Measurements from ENCODE around the gene TMEM259. TPM values are rescaled to one million over a fixed set of nuclear protein-coding genes. Genes with fewer than 3 reads are reported as not detected.

Gene TMEM259
- total RNA-seq (10 to 100 TPM; 65.9 to 99.1 (median 83.7) TPM), polyA plus RNA-seq (100 to 1,000 TPM; 385 to 448 TPM)

DNA sequence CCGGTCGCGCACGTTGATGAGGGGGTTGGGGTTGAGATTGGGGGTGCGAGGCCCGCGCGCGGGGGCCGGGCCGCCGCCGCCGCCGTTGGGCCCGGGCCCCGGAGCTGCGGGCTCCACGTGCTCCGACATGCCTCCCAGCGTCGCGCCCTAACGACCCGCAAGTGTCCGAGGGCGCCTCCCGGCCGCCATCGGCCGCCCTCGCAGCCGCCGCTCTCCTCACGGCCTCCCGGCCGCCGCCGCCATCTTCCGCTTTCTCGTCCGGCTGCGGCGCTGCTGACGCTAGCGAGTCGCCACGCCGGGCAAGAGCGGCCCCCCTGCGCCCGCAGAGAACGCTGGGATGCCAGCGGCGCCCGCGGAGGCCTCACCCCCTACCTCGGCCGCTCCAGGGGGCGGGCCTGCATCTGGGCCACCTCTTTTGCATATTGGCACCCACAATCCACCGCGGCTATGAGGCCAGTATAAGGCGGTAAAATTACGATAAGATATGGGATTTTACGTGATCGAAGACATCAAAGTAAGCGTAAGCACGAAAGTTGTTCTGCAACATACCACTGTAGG lies at the start of gene TMEM259:
TMEM259 (minus strand) TSS at position 256 of the 558 bp plus-strand sequence; CDS start at position 129, 127 bp downstream.
- TF ChIP-seq CTCF (IDR thresholded peaks at IDR 0.05): no peak
- Histone ChIP-seq H3K4me3 (peak within 1 kb of the TSS; percentile 64 to 81 (median 78)), H3K36me3 (no peaks in the 10 kb centered on the region), H3K9me3 (no peaks in the 10 kb centered on the region), H3K4me1 (peaks cover 26 to 38% (median 34%) of the 10 kb centered on the region in 3 donors), H3K27ac (peak within 1 kb of the TSS; percentile 76 to 93 (median 88)), H3K27me3 (no peaks in the 10 kb centered on the region)
- intact Hi-C loops (cut with DNase I): no loop called here
- DNase-seq (peak; percentile 96 to 99 (median 98)), FAIRE-seq (no peak), ATAC-seq (peak; percentile 86 to 94 (median 90))
- WGBS, 2 donors: 0 to 1% methylated on average over 41 to 68 of the region's 68 CpGs

GRCh38 chr19:1070576-1070930 lies 49.6 kb upstream of the TMEM259 start:
- H3K27ac ChIP-seq: no peak overlapping the region
- ATAC-seq: no peak
- H3K4me1 ChIP-seq: peaks cover 0 to 12% (median 9%) of the 10 kb centered on the region in 3 donors

GRCh38 chr19:1069009-1069779 lies 48.3 kb upstream of the TMEM259 start:
- H3K4me1 ChIP-seq: peaks cover 0 to 10% (median 9%) of the 10 kb centered on the region in 3 donors
- H3K4me3 ChIP-seq: peak overlapping the region in 1 of 4 donors; percentile 55
- no peak for TF ChIP-seq CTCF (IDR thresholded peaks at IDR 0.05)
- no peaks in the 10 kb centered on the region for H3K36me3 ChIP-seq
- no peaks in the 10 kb centered on the region for H3K9me3 ChIP-seq
- peak in 2 of 6 donors; percentile 61 to 67 for DNase-seq
- intact Hi-C loops (cut with DNase I): no loop called here
- no peak for FAIRE-seq
- H3K27me3 ChIP-seq: peaks cover 0 to 29% (median 2%) of the 10 kb centered on the region in 4 donors
- WGBS, 2 donors: 60 to 67% methylated on average over 19 to 25 of the region's 25 CpGs
- H3K27ac ChIP-seq: no peak overlapping the region
- ATAC-seq: peak in 3 of 4 donors; percentile 19 to 36 (median 34)

More at GRCh38 chr19:1070576-1070930, 49.6 kb upstream of the TMEM259 start:
- DNase-seq: peak in 1 of 6 donors; percentile 52
- no peak for FAIRE-seq
- Histone ChIP-seq H3K27me3 (peaks cover 0 to 29% (median 2%) of the 10 kb centered on the region in 4 donors), H3K9me3 (no peaks in the 10 kb centered on the region), H3K4me3 (no peak overlapping the region), H3K36me3 (no peaks in the 10 kb centered on the region)
- TF ChIP-seq CTCF (IDR thresholded peaks at IDR 0.05): no peak
- intact Hi-C loops (cut with DNase I): no loop called here
- WGBS, 2 donors: 10 to 17% methylated on average over 21 of the region's 21 CpGs

DNA sequence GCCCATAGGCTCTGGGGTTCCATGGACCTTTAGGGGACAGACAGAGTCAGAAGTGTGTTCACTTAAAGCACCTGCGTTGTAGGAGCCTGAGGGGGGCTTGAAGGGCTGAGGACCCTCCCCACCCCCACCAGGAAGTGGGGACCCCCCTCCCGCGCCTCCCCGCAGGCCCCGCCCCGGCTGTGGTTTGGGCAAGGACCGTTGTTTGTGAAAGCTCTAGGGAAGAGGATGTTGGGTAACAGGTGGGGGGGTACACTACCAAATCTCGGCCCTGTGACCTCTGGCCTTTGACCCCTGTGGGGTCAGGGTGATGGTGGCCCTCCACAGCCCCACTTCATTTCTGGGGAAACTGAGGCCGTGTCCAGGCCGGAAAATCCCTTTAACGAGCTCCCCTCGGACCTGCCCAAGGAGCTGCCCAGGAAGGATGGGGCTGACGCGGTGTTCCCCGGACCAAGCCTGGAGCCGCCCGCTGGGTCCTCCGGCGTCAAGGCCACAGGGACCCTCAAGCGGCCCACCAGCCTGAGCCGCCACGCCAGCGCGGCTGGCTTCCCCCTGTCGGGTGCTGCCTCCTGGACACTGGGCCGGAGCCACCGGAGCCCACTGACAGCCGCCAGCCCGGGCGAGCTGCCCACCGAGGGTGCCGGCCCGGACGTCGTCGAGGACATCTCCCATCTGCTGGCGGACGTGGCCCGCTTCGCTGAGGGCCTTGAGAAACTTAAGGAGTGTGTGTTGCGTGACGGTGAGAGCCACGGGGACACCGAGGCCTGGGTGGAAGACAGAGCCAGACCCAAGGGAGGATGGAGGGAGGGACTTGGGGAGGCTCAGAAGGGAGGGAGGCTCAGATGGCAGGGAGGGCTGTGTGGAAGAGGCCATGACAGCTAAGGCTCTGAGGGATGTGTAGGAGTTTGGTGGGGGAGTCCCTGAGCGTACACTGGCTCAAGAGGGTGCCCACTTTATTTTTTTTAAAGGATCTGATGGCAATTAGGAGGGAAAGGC lies 47.4 kb upstream of the TMEM259 start:
- H3K4me1 ChIP-seq: peaks cover 0 to 10% (median 9%) of the 10 kb centered on the region in 3 donors
- TF ChIP-seq CTCF (IDR thresholded peaks at IDR 0.05): no peak
- H3K27me3 ChIP-seq: peaks cover 0 to 35% (median 2%) of the 10 kb centered on the region in 4 donors
- no peaks in the 10 kb centered on the region for H3K36me3 ChIP-seq
- ATAC-seq (peak in 2 of 4 donors; percentile 4 to 7), DNase-seq (peak in 1 of 6 donors; percentile 63), FAIRE-seq (no peak)
- WGBS, 2 donors: 65 to 75% methylated on average over 42 to 45 of the region's 45 CpGs
- intact Hi-C loops (cut with DNase I): no loop called here
- no peaks in the 10 kb centered on the region for H3K9me3 ChIP-seq
- peak overlapping the region in 2 of 4 donors; percentile 31 to 50 for H3K27ac ChIP-seq
- peak overlapping the region in 1 of 4 donors; percentile 55 for H3K4me3 ChIP-seq
